HG02884 (cell line): ENCODE results near the gene PPP1R8.
"Not testable (repeated sequence)": the region's sequence is repeated elsewhere in the genome, so short reads cannot be mapped to it uniquely, and the experiment has no call there.

Source experiments
- ATAC-seq: cut with Tn5 transposase; IDR thresholded peaks from one replicate; pipeline ENCODE4 v1.9.1; 2021; ENCODE audit warnings: mild to moderate bottlenecking, moderate library complexity; ENCODE audit not compliant: unreplicated experiment

The PPP1R8 gene

GRCh38 chr1:27831568-27832410 is 1.2 kb downstream of the PPP1R8 start:
- ATAC-seq: no peak

GRCh38 chr1:27832762-27833161 is 2.2 kb downstream of the PPP1R8 start:
- ATAC-seq: no peak

- no peak for ATAC-seq
Measured at GRCh38 chr1:27833470-27833869, 2.9 kb downstream of the PPP1R8 start.

- ATAC-seq: no peak
Measured at GRCh38 chr1:27835046-27835445, 4.5 kb downstream of the PPP1R8 start.

- no peak for ATAC-seq
Measured at GRCh38 chr1:27835501-27835900, 4.9 kb downstream of the PPP1R8 start.

GRCh38 chr1:27849951-27850350 is 19.4 kb downstream of the PPP1R8 start:
- no peak for ATAC-seq

- no peak for ATAC-seq
Measured at GRCh38 chr1:27855085-27855484, 24.5 kb downstream of the PPP1R8 start.

GRCh38 chr1:27856561-27857343 is 26.2 kb downstream of the PPP1R8 start:
- ATAC-seq: no peak

- not testable (repeated sequence) for ATAC-seq
Measured at GRCh38 chr1:27857552-27857951, 27.0 kb downstream of the PPP1R8 start.

- ATAC-seq: no peak
Measured at GRCh38 chr1:27858072-27858948, 27.7 kb downstream of the PPP1R8 start.

- ATAC-seq: no peak
Measured at GRCh38 chr1:27858949-27859576, 28.5 kb downstream of the PPP1R8 start.

- no peak for ATAC-seq
Measured at GRCh38 chr1:27861436-27861835, 30.9 kb downstream of the PPP1R8 start.

GRCh38 chr1:27862004-27862403 is 31.4 kb downstream of the PPP1R8 start:
- no peak for ATAC-seq

GRCh38 chr1:27862671-27863537 is 32.3 kb downstream of the PPP1R8 start:
- ATAC-seq: no peak

- no peak for ATAC-seq
Measured at GRCh38 chr1:27863538-27863915, 32.9 kb downstream of the PPP1R8 start.

GRCh38 chr1:27864264-27864895 is 33.8 kb downstream of the PPP1R8 start:
- no peak for ATAC-seq

- ATAC-seq: no peak
Measured at GRCh38 chr1:27865821-27866220, 35.2 kb downstream of the PPP1R8 start.

- ATAC-seq: no peak
Measured at GRCh38 chr1:27868556-27868931, 38.0 kb downstream of the PPP1R8 start.
